NCI-H345 treated with DMSO at 0.1 percent for 48 hours (cell line): ENCODE results near the gene SULT1C2.
A peak's percentile ranks its signal among the peaks of the same experiment; 100 is the strongest.
"Not testable (repeated sequence)": the region's sequence is repeated elsewhere in the genome, so short reads cannot be mapped to it uniquely, and the experiment has no call there.

Source experiments
- DNase-seq: peaks from one replicate; lab custom pipeline; 2025; ENCODE audit not compliant: unreplicated experiment; lab: John Stamatoyannopoulos, UW

SULT1C2 gene

GRCh38 chr2:108288534-108289106 is at the start of gene SULT1C2:
SULT1C2 (plus strand) TSS chr2:108288895; CDS start chr2:108293668, 4,773 bp downstream.
- DNase-seq: peak; percentile 52

GRCh38 chr2:108239786-108240185 is 48.9 kb upstream of the SULT1C2 start, which contains the start of gene SULT1C3:
SULT1C3 (plus strand) TSS chr2:108239968; CDS start chr2:108247195, 7,227 bp downstream.
- no peak for DNase-seq

- DNase-seq: no peak
Measured at GRCh38 chr2:108240966-108241365, 47.7 kb upstream of the SULT1C2 start.

GRCh38 chr2:108243566-108243965 is 45.1 kb upstream of the SULT1C2 start:
- no peak for DNase-seq

GRCh38 chr2:108244667-108245414 is 43.9 kb upstream of the SULT1C2 start:
- no peak for DNase-seq

- DNase-seq: no peak
Measured at GRCh38 chr2:108253106-108253505, 35.6 kb upstream of the SULT1C2 start.

- DNase-seq: no peak
Measured at GRCh38 chr2:108257757-108258331, 30.9 kb upstream of the SULT1C2 start.

- DNase-seq: no peak
Measured at GRCh38 chr2:108260773-108261172, 27.9 kb upstream of the SULT1C2 start.

GRCh38 chr2:108262036-108262435 is 26.7 kb upstream of the SULT1C2 start:
- no peak for DNase-seq

- DNase-seq: no peak
Measured at GRCh38 chr2:108263401-108263800, 25.3 kb upstream of the SULT1C2 start.

- DNase-seq: no peak
Measured at GRCh38 chr2:108266218-108266617, 22.5 kb upstream of the SULT1C2 start.

GRCh38 chr2:108267101-108267500 is 21.6 kb upstream of the SULT1C2 start:
- DNase-seq: no peak

GRCh38 chr2:108268001-108268400 is 20.7 kb upstream of the SULT1C2 start:
- no peak for DNase-seq

GRCh38 chr2:108270346-108270745 is 18.3 kb upstream of the SULT1C2 start:
- DNase-seq: no peak

GRCh38 chr2:108270768-108271506 is 17.8 kb upstream of the SULT1C2 start:
- DNase-seq: no peak

- no peak for DNase-seq
Measured at GRCh38 chr2:108271691-108272253, 16.9 kb upstream of the SULT1C2 start.

GRCh38 chr2:108278631-108279030 is 10.1 kb upstream of the SULT1C2 start:
- DNase-seq: no peak

GRCh38 chr2:108279468-108279867 is 9.2 kb upstream of the SULT1C2 start:
- no peak for DNase-seq

GRCh38 chr2:108280466-108280865 is 8.2 kb upstream of the SULT1C2 start:
- DNase-seq: no peak

- DNase-seq: not testable (repeated sequence)
Measured at GRCh38 chr2:108284566-108284965, 4.1 kb upstream of the SULT1C2 start.

- DNase-seq: no peak
Measured at GRCh38 chr2:108285616-108286015, 3.1 kb upstream of the SULT1C2 start.
